ENCODE data around the gene LYAR. TPM values are rescaled to one million over a fixed set of nuclear protein-coding genes. Genes with fewer than 3 reads are reported as not detected.

The LYAR gene
- total and polyA plus RNA-seq, 2 of the 13 experiments (the other 11 are each of a cell fraction or from before 2014, with no cell fraction given): 7.8 to 94.2 TPM

GRCh38 chr4:4259484-4260100, 30.4 kb downstream of the LYAR start (continued):
- TF ChIP-seq NCOR1 (IDR thresholded peaks at IDR 0.05; ENCODE audit: borderline replicate concordance, low read length) (peak; percentile 94), ZNF782 (CRISPR knock-in tag; IDR thresholded peaks at IDR 0.05; ENCODE audit: borderline replicate concordance) (no peak), KLF9 (CRISPR knock-in tag; IDR thresholded peaks at IDR 0.05; ENCODE audit: low read depth) (no peak), ZXDC (CRISPR knock-in tag; IDR thresholded peaks at IDR 0.05) (no peak), ZNF549 (CRISPR knock-in tag; IDR thresholded peaks at IDR 0.05) (0 out of 2 replicates have a peak, but pooled peaks have one; percentile 37), ATF1 (CRISPR knock-in tag; IDR thresholded peaks at IDR 0.05) (peak; percentile 65; the same call in 1 of the 2 replicates), AGO1 (IDR thresholded peaks at IDR 0.05; ENCODE audit: low read depth, low read length, poor library complexity, severe bottlenecking) (no peak), SMAD3 (CRISPR knock-in tag; IDR thresholded peaks at IDR 0.05) (0 out of 2 replicates have a peak, but pooled peaks have one; percentile 44), HOXD1 (CRISPR knock-in tag; IDR thresholded peaks at IDR 0.05) (peak; percentile 45; the same call in 1 of the 2 replicates), SOX5 (CRISPR knock-in tag; IDR thresholded peaks at IDR 0.05; ENCODE audit: borderline replicate concordance) (peak; percentile 99), HNF4G (IDR thresholded peaks at IDR 0.05; ENCODE audit: borderline replicate concordance, low read depth, low read length) (peak; percentile 93), HNF4G (CRISPR knock-in tag; IDR thresholded peaks at IDR 0.05; ENCODE audit: borderline replicate concordance, low read depth) (peak; percentile 84; the same call in 1 of the 2 replicates), MAZ (IDR thresholded peaks at IDR 0.05; ENCODE audit: borderline replicate concordance, low read depth, low read length) (0 out of 2 replicates have a peak, but pooled peaks have one; percentile 39), MAZ (CRISPR knock-in tag; IDR thresholded peaks at IDR 0.05; ENCODE audit: low read depth) (no peak), ATF3 (CRISPR knock-in tag; IDR thresholded peaks at IDR 0.05) (no peak), ZBTB34 (CRISPR knock-in tag; IDR thresholded peaks at IDR 0.05) (peak; percentile 18; the same call in 1 of the 2 replicates), SAP130 (CRISPR knock-in tag; IDR thresholded peaks at IDR 0.05; ENCODE audit: low read depth) (peak; percentile 87), ZNF101 (CRISPR knock-in tag; IDR thresholded peaks at IDR 0.05; ENCODE audit: borderline replicate concordance, low read depth) (no peak), ZNF605 (CRISPR knock-in tag; IDR thresholded peaks at IDR 0.05) (peak; percentile 29; the same call in 1 of the 2 replicates), ZNF263 (CRISPR knock-in tag; IDR thresholded peaks at IDR 0.05) (no peak), FOXJ3 (CRISPR knock-in tag; IDR thresholded peaks at IDR 0.05; ENCODE audit: borderline replicate concordance) (peak; percentile 72; the same call in 1 of the 2 replicates), ZNF839 (CRISPR knock-in tag; IDR thresholded peaks at IDR 0.05; ENCODE audit: borderline replicate concordance) (no peak), ZNF749 (CRISPR knock-in tag; IDR thresholded peaks at IDR 0.05; ENCODE audit: borderline replicate concordance) (no peak), KAT2B (IDR thresholded peaks at IDR 0.05; ENCODE audit: borderline replicate concordance, low read depth, low read length) (no peak)

Data from HepG2 (cell line).